MCF 10A (cell line): ENCODE data around the gene CDYL. TPM values are rescaled to one million over a fixed set of nuclear protein-coding genes. Genes with fewer than 3 reads are reported as not detected.

Source experiments
- BruUV-seq: library from RNA; stranded (reverse); fragments of 400-500 nt; replicated peaks from 2 replicates; lab custom pipeline; 2021; lab: Mats Ljungman, UMichigan
- CTCF ChIA-PET: fragments of 300-600 bp; sonication (Branson Sonifier 250); formaldehyde crosslinking; extraction: SDS; loops from one replicate; lab custom pipeline; 2021; ENCODE audit warnings: antibody characterized with exemption, inconsistent platforms; lab: Yijun Ruan, JAX
- POLR2A ChIA-PET: fragments of 300-600, 350-650 bp; sonication (Branson Sonifier 250); formaldehyde crosslinking; extraction: SDS; loops from one replicate; lab custom pipeline; 2020; ENCODE audit warnings: antibody characterized with exemption, inconsistent platforms; lab: Yijun Ruan, JAX
- DNase-seq: peaks from one replicate; pipeline ENCODE4 v3.0.0-alpha.2; 2018; ENCODE audit not compliant: unreplicated experiment
- H3K27ac Mint-ChIP-seq: one replicate; pipeline ENCODE4 v1.8.0; 2022; ENCODE audit warnings: mild to moderate bottlenecking, low read depth, mixed read lengths; ENCODE audit not compliant: unreplicated experiment
- H3K27me3 Mint-ChIP-seq: one replicate; pipeline ENCODE4 v1.8.0; 2022; ENCODE audit warnings: mixed read lengths; ENCODE audit not compliant: insufficient read depth, unreplicated experiment
- H3K36me3 Mint-ChIP-seq: one replicate; pipeline ENCODE4 v1.8.0; 2022; ENCODE audit warnings: mild to moderate bottlenecking, moderate library complexity, mixed read lengths; ENCODE audit not compliant: insufficient read depth, unreplicated experiment
- H3K4me1 Mint-ChIP-seq: one replicate; pipeline ENCODE4 v1.8.0; 2022; ENCODE audit warnings: mixed read lengths; ENCODE audit not compliant: insufficient read depth, unreplicated experiment
- H3K4me3 Mint-ChIP-seq: one replicate; pipeline ENCODE4 v1.8.0; 2022; ENCODE audit warnings: mild to moderate bottlenecking, moderate library complexity, mixed read lengths; ENCODE audit not compliant: unreplicated experiment
- H3K9me3 Mint-ChIP-seq: one replicate; pipeline ENCODE4 v1.8.0; 2022; ENCODE audit warnings: mixed read lengths; ENCODE audit not compliant: unreplicated experiment
- intact Hi-C: fragments of 100-400 bp; cut with micrococcal nuclease; formaldehyde crosslinking; loops from 2 replicates; pipeline ENCODE4 v1.14.1; 2022
- total RNA-seq: library from RNA; stranded (reverse); gene quantifications from 2 replicates; pipeline ENCODE4 v1.2.3, GENCODE V29; 2022
- TF ChIP-seq, protein P1 (sequence below): fragments of 200-600 bp; IDR thresholded peaks from one replicate; pipeline ENCODE4 v1.8.0; 2022; ENCODE audit warnings: antibody characterized with exemption, mild to moderate bottlenecking; ENCODE audit not compliant: unreplicated experiment

Gene CDYL
- total RNA-seq, 1 experiment from 2014 or later: 48.9 TPM

DNA sequence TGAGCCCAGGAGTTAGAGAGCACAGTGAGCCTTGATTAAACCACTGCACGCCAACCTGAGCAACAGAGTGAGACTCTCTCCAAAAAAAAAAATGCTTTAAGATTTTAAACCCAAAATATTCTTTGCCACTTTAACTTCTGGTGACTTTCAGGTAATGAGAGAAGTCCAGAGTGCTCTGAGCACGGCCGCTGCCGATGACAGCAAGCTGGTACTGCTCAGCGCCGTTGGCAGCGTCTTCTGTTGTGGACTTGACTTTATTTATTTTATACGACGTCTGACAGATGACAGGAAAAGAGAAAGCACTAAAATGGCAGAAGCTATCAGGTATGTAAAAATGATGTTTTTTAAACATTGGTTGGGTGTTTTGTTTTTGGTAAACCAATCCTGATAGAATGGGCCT is 161.2 kb downstream of the CDYL start:
- H3K4me1 Mint-ChIP-seq: peaks cover 23% of the 10 kb centered on the region
- intact Hi-C loops: loop anchor here (2.0 to 10.0 kb wide), 2 partner anchors 133 to 161 kb away; partner anchors contain the start of gene CDYL
- POLR2A ChIA-PET: interaction anchor here (0.6 kb wide), 1 partner anchor 291 kb away, joined by 3 read pairs; no protein-coding TSS in a partner anchor

DNA sequence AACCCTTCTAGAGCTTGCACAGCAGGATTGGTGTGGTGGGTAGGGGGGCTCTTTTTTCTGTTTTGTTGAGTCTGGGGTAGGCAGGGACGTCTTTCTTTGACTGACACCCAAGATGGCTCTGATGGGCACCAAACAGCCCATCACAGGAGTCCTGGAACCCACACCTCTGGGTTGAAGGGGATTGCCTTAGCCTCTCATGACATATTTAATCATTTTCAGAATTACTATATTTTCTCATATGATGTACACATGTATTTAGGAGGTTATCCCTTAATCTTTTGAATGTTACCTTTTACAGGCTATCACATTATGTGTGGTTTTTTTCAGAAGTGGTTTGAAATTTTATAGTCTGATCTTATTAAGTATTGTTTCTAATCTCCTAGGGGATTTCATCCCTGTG is 163.0 kb downstream of the CDYL start:
- no peak for DNase-seq
- H3K27ac Mint-ChIP-seq: no peak overlapping the region
- H3K4me1 Mint-ChIP-seq: peaks cover 31% of the 10 kb centered on the region
- BruUV-seq: no TSS peak
- TF ChIP-seq, protein P1, sequence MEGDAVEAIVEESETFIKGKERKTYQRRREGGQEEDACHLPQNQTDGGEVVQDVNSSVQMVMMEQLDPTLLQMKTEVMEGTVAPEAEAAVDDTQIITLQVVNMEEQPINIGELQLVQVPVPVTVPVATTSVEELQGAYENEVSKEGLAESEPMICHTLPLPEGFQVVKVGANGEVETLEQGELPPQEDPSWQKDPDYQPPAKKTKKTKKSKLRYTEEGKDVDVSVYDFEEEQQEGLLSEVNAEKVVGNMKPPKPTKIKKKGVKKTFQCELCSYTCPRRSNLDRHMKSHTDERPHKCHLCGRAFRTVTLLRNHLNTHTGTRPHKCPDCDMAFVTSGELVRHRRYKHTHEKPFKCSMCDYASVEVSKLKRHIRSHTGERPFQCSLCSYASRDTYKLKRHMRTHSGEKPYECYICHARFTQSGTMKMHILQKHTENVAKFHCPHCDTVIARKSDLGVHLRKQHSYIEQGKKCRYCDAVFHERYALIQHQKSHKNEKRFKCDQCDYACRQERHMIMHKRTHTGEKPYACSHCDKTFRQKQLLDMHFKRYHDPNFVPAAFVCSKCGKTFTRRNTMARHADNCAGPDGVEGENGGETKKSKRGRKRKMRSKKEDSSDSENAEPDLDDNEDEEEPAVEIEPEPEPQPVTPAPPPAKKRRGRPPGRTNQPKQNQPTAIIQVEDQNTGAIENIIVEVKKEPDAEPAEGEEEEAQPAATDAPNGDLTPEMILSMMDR: no peak
- H3K27me3 Mint-ChIP-seq: no peaks in the 10 kb centered on the region
- peaks cover 30% of the 10 kb centered on the region for H3K36me3 Mint-ChIP-seq
- intact Hi-C loops: loop anchor here (10.0 kb wide), 1 partner anchor 134 kb away; no protein-coding TSS in a partner anchor
- no peak overlapping the region for H3K4me3 Mint-ChIP-seq
- no peaks in the 10 kb centered on the region for H3K9me3 Mint-ChIP-seq
- POLR2A ChIA-PET: interaction anchor here (1.4 kb wide), 1 partner anchor 626 kb away, joined by 6 read pairs; no protein-coding TSS in a partner anchor
- CTCF ChIA-PET: interaction anchor here (0.6 kb wide), 1 partner anchor 538 kb away, joined by 3 read pairs; no protein-coding TSS in a partner anchor

More for the DNA sequence above, 161.2 kb downstream of the CDYL start:
- CTCF ChIA-PET: interaction anchor here (0.7 to 1.4 kb wide), 5 partner anchors 8 to 624 kb away, joined by 3 to 8 read pairs (median 4); no protein-coding TSS in a partner anchor
- no peak for DNase-seq
- H3K27me3 Mint-ChIP-seq: no peaks in the 10 kb centered on the region
- H3K36me3 Mint-ChIP-seq: peaks cover 20% of the 10 kb centered on the region
- no peaks in the 10 kb centered on the region for H3K9me3 Mint-ChIP-seq
- no TSS peak for BruUV-seq
- no peak overlapping the region for H3K27ac Mint-ChIP-seq
- TF ChIP-seq, protein P1: no peak
- no peak overlapping the region for H3K4me3 Mint-ChIP-seq

DNA sequence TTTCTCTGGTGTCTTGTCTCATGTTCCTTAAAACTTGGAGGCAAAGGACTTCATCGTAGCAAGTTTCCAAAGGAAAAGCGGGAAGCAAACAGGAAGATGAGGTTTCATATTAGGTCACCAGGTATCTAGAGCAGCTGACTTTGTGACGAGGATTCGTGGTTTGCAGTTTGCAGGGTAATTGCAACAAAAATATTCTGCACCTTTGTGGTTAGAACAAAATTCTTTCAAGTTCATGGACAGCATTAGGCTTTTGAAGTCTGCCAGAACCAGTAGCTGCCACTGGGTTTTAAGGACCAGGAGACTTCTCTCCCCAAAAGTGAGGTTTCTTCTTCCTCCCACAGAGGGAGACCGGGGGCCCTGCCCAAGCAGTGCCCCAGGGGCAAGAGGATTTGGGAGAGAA is 164.2 kb downstream of the CDYL start:
- DNase-seq: no peak
- ChIA-PET POLR2A (interaction anchor here (0.7 to 1.4 kb wide), 3 partner anchors 87 to 627 kb away, joined by 3 to 6 read pairs (median 4); no protein-coding TSS in a partner anchor), CTCF (interaction anchor here (0.6 to 0.8 kb wide), 2 partner anchors 33 to 69 kb away, joined by 3 read pairs; no protein-coding TSS in a partner anchor)
- Mint-ChIP-seq H3K27ac (no peak overlapping the region), H3K4me3 (no peak overlapping the region), H3K36me3 (peaks cover 23% of the 10 kb centered on the region), H3K9me3 (no peaks in the 10 kb centered on the region), H3K27me3 (no peaks in the 10 kb centered on the region), H3K4me1 (peaks cover 28% of the 10 kb centered on the region)
- TF ChIP-seq, protein P1: no peak
- intact Hi-C loops: no loop called here
- no TSS peak for BruUV-seq

DNA sequence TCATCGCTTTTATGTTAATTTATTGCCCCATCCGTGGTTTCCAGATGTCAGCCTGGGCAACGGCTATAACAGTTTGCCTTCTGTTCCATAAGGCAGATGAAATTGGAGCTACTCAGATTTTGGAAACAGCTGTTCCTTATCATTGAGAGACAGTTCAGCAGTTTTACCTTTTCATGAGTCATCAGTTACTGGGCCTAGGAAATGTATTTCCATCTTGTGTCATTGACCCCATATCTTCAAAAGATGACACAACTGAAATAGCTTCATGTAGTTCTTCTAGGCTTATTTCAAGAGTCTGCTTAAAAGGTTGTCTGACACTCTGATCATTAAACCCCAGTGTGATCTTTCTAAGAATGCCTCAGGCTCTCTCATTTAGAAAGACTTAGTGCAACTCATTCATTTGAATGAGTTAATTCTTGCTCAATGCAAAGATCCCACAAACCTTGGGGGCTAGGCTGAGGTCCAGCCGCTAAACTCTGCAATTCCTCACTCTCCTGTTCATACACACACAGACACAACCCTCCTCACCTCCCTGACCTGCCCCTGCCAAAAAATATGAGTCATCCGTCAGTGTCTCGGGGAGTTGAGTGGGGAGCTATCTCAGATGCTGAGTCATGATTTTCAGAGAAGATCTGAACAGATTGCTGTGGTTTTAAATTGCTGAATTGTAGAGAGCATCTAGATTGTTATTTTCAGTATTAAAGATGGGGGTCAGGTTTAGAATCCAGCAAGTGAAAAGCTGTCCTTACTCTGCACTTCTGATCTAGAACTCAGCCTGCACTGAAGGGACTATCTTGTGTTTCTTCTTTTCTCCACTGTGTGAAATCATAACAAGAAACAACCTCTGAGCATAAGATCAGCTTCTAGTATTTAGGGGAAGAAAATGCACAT is 165.8 kb downstream of the CDYL start:
- H3K36me3 Mint-ChIP-seq: peaks cover 25% of the 10 kb centered on the region
- intact Hi-C loops: no loop called here
- DNase-seq: peak; percentile 99
- ChIA-PET CTCF (interaction anchor here (0.5 to 1.2 kb wide), 3 partner anchors 263 to 629 kb away, joined by 3 to 5 read pairs (median 3); no protein-coding TSS in a partner anchor), POLR2A (interaction anchor here (0.6 to 2.1 kb wide), 11 partner anchors 9 to 634 kb away, joined by 3 to 10 read pairs (median 5); no protein-coding TSS in a partner anchor)
- TF ChIP-seq, protein P1: no peak
- no peaks in the 10 kb centered on the region for H3K9me3 Mint-ChIP-seq
- H3K27me3 Mint-ChIP-seq: no peaks in the 10 kb centered on the region
- no peak overlapping the region for H3K4me3 Mint-ChIP-seq
- H3K27ac Mint-ChIP-seq: no peak overlapping the region
- H3K4me1 Mint-ChIP-seq: peaks cover 28% of the 10 kb centered on the region
- BruUV-seq: no TSS peak
